H1 (cell line): Measurements from ENCODE around the gene CNDP2. TPM values are rescaled to one million over a fixed set of nuclear protein-coding genes. Genes with fewer than 3 reads are reported as not detected.

ENCODE experiments used
- BACH1 ChIP-seq: IDR thresholded peaks from 2 replicates; pipeline ENCODE4 v1.6.1; 2012; ENCODE audit warnings: low read length, improper control_type of control experiment
- CEBPB ChIP-seq: IDR thresholded peaks from 2 replicates; pipeline ENCODE4 v1.6.1; 2012; ENCODE audit warnings: low read depth, low read length
- CHD7 ChIP-seq: fragments of 300-600 bp; sonication (generic); IDR thresholded peaks from 2 replicates; pipeline ENCODE4 v1.7.1; 2012; ENCODE audit warnings: low read length, moderate library complexity, mild to moderate bottlenecking, inconsistent platforms; ENCODE audit not compliant: insufficient replicate concordance
- EZH2 ChIP-seq: fragments of 200-600 bp; sonication (generic); IDR thresholded peaks from 2 replicates; pipeline ENCODE4 v1.7.1; 2012; ENCODE audit warnings: low read depth, mild to moderate bottlenecking, moderate library complexity, low read length, inconsistent platforms; ENCODE audit not compliant: severe bottlenecking
- GABPA ChIP-seq: IDR thresholded peaks from 2 replicates; pipeline ENCODE4 v1.6.1; 2011; ENCODE audit warnings: mild to moderate bottlenecking, low read length, moderate library complexity, borderline replicate concordance; ENCODE audit not compliant: insufficient read depth
- KDM5A ChIP-seq: fragments of 200-600 bp; IDR thresholded peaks from 2 replicates; pipeline ENCODE4 v1.7.1; 2012; ENCODE audit warnings: mild to moderate bottlenecking, low read length, inconsistent platforms, mixed read lengths
- POLR2A ChIP-seq, 2 experiments: IDR thresholded peaks; 1 replicate in 1 of 2; 2 replicates in 1 of 2; pipeline ENCODE4 v1.6.1; 2011; ENCODE audit warnings: low read depth in 2 of 2, low read length in 2 of 2, mild to moderate bottlenecking in 2 of 2; ENCODE audit errors: control extremely low read depth in 1 of 2
- TBP ChIP-seq: IDR thresholded peaks from 2 replicates; pipeline ENCODE4 v1.6.1; 2011; ENCODE audit warnings: low read depth, low read length, improper control_type of control experiment
- USF2 ChIP-seq: IDR thresholded peaks from 2 replicates; pipeline ENCODE4 v1.6.1; 2011; ENCODE audit warnings: low read length, improper control_type of control experiment
- polyA plus RNA-seq, 7 experiments: library from polyadenylated mRNA; depleted of rRNA in 3 of 7; stranded (reverse) in 5 of 7; unstranded in 2 of 7; fragments of >200 nt in 5 of 7; fragments of 200-250 nt in 2 of 7; gene quantifications; 1 replicate in 5 of 7; 2 replicates in 1 of 7; 4 replicates in 1 of 7; pipeline versions ENCODE4 v1.2.1 to v1.2.3, GENCODE V29; 2011 to 2013; ENCODE audit warnings: missing spikeins in 2 of 7, mixed read lengths in 2 of 7
- total RNA-seq: library from RNA; stranded (reverse); fragmentation: NEBNext Ultra II Directional; extraction: Animal tissue kit (Norgen Biotek cat#: 25700); gene quantifications from 2 replicates; pipeline ENCODE4 v1.2.1, GENCODE V29; 2021
- TF ChIP-seq, protein P1 (sequence below): IDR thresholded peaks from 2 replicates; pipeline ENCODE4 v1.6.1; 2012; ENCODE audit warnings: low read length, inconsistent platforms

Gene CNDP2
- total and polyA plus RNA-seq, 2 of the 8 experiments (the other 6 are each of a cell fraction or from before 2014, with no cell fraction given) = 71.8 to 243 TPM

GRCh38 chr18:74528478-74528877, 32.3 kb downstream of the CNDP2 start (continued):
- TF ChIP-seq CHD7 (no peak), CEBPB (no peak), TBP (no peak), EZH2 (no peak), BACH1 (no peak), USF2 (no peak), GABPA (no peak), POLR2A (IDR thresholded peaks at IDR 0.05; ENCODE audit: control extremely low read depth in 1 of 2, low read depth in 2 of 2, low read length in 2 of 2) (no peak), KDM5A (no peak)
- TF ChIP-seq, protein P1, sequence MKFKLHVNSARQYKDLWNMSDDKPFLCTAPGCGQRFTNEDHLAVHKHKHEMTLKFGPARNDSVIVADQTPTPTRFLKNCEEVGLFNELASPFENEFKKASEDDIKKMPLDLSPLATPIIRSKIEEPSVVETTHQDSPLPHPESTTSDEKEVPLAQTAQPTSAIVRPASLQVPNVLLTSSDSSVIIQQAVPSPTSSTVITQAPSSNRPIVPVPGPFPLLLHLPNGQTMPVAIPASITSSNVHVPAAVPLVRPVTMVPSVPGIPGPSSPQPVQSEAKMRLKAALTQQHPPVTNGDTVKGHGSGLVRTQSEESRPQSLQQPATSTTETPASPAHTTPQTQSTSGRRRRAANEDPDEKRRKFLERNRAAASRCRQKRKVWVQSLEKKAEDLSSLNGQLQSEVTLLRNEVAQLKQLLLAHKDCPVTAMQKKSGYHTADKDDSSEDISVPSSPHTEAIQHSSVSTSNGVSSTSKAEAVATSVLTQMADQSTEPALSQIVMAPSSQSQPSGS = no peak
